ENCODE measurements around the gene CHST15.

GRCh38 chr10:124062390-124062789 lies 31.0 kb downstream of the CHST15 start:
- TF ChIP-seq EZH2phosphoT487 (IDR thresholded peaks at IDR 0.05; ENCODE audit: insufficient read depth, low read depth) = no peak
- TF ChIP-seq EZH2 (IDR thresholded peaks at IDR 0.05; ENCODE audit: insufficient read depth, poor library complexity, severe bottlenecking) = no peak
